Cerebellar cortex (tissue), 1 donor: Measurements from ENCODE around the gene BRWD1.

ENCODE experiments used
- DNase-seq: peaks from one replicate; pipeline ENCODE4 v3.0.0-alpha.2; 2015; ENCODE audit warnings: low spot score

BRWD1 gene

DNA sequence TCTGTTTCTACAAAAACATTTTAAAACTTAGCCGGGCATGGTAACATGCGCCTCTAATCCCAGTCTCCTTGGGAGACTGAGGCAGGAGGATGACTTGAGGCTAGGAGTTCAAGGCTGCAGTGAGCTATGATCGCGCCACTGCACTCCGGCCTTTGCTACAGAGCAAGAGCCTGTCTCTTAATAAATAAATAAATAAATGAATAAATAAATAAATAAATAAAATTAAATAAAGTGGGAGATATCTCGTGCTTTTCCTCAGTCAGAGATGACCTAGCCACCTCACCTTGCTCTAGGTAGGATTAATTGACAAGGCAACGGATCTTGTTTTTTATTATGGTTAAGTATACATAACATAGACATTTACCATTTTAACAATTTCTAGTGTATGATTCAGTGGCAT is 14.3 kb upstream of the BRWD1 start:
- DNase-seq, result no peak

DNA sequence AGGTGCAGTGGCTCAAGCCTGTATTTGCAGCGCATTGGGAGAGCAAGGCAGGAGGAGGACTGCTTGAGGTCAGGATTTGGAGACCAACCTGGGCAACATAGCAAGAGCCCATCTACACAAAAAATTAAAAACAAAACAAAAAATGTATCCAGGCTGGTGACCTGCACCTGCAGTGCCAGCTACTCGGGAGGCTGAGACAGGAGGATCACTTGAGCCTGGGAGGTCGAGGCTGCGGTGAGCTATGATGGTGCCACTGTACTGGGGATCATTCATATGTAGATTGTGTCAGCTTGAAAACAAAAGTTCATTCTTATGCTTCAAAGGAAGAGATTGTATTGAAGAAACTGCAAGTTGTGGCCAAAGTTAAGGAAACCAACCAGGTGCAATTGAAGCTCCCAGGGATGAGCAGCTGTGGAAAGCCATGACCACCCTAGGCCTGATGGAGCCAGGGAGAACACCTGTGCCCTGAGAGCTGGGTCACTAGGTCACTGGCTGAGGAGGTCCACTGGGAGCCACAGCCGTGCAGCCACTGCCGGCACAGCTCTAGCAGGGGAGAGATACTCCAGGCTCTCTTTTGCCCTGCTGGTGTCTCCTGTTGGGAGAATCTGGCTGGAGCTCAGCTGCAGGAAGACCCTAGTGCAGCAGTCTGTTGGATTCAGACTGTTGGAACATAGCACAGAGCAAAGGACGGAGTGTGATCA is 13.3 kb upstream of the BRWD1 start:
- DNase-seq, result no peak

DNA sequence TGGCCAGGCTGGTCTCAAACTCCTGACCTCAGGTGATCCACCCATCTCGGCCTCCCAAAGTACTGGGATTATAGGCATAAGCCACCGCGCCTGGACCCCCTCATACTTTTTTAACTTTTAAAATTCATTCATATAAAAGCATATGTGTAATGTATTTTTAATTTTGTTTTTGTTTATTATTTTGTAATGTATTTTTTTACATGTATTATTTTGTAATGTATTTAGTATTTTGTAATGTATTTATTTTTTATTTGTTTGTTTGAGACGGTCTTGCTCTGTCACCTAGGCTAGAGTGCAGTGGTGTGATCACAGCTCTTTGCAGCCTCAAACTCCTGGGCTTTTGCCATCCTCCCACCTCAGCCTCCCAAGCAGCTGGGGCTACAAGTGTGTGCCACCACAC is 12.0 kb upstream of the BRWD1 start:
- DNase-seq, result no peak

DNA sequence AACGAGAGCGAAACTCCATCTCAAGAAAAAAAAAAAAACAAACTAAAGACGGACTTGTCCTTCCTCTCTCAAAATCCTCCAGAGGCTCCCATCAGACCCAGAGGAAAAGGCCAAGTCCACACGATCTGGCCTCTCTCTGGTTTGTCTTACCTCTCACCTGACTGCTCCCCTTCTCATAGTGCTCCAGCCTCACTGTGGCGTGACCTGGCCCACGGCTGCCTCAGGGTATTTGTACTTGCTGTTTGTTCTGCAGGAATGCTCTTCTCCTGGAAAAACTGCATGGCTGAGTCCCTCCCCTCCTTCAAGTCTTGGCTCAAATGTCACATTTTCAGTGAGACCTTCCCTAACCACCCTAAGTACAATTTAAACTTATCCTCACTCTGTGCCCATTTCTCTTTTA is 8.0 kb upstream of the BRWD1 start:
- no peak for DNase-seq

DNA sequence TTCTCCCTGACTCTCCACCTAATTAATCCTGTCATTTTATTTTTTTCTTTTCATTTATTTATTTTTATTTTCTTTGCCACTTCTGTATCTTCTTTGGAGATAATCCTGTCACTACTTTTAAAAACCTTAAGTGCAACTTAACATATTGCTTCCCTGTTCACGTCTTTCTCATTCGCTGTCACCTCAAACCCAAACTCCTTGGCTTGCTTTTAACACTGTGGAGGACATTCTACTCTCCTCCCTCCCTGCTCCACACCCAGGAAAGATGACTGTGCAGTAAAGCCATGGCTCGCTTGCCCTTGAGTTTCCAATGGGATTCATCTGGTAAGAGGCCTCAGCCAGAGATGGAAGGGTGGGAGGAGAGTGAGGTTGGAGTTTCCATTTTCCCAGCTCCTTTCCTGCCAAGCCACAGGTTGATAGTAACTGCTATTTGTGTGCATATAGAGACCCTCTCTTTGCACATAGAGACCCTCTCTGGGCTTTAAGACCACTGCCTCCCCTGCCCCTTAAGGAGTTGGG is 6.4 kb upstream of the BRWD1 start:
- no peak for DNase-seq

DNA sequence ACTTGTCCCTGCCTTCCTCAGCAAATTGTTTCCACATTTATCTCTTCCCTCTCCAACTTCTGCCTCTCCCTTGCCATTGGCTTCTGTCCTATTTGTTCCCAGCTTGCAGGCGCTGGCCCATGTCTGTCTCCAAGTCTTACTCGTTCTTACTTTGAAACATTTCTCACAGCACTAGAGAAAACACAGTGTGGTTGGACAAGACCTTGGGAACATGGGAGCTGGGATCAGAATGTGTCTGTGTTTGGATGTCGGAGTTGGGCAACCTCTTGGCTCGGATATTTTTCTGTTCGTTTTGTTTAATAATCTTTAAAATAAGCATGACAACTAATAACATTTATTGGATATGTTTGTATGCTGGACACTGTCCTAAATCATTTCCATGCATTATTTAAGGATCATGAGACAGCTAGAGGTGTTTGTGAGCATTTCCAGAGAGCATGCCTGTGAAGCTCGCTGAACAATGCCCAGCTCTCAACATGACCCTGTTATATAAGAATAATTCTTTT is 5.9 kb upstream of the BRWD1 start:
- DNase-seq, result no peak

DNA sequence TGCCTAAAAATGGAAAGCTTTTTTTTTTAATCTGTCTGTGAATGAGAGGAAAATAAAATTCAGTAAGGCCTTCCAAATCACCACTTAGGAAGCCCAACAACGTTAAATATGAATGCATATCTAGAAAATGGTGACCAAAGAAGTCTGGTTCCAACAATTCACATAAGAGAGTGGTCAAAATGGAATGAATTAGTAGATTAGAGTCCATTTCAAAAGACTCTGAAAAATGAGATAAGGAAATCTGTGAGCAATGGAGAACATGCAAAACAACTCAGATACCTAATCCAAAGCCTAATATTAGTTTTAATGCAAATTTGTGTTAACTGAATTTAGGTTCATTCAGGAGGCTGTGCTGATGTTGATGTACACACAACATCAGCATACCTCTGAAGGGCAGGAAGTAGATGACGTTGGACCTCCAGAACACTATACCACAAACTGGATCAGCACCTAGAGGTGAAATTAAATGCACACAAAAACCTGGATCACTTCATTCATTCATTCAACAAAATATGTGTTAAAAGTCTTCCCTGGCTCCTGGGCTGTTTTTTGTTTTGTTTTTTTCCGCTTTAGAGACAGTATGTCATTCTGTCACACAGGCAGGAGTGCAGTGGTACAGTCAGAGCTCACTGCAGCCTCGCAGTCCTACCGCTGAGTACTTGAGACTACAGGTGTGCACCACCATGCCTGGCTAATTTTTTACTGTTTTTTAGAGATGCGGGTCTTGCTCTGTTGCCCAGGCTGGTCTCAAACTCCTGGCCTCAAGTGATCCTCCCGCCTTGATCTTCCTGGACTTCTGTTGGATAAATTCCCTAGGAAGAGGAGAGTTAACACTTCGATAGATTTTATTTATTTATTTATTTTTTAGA is 4.9 kb upstream of the BRWD1 start:
- no peak for DNase-seq

DNA sequence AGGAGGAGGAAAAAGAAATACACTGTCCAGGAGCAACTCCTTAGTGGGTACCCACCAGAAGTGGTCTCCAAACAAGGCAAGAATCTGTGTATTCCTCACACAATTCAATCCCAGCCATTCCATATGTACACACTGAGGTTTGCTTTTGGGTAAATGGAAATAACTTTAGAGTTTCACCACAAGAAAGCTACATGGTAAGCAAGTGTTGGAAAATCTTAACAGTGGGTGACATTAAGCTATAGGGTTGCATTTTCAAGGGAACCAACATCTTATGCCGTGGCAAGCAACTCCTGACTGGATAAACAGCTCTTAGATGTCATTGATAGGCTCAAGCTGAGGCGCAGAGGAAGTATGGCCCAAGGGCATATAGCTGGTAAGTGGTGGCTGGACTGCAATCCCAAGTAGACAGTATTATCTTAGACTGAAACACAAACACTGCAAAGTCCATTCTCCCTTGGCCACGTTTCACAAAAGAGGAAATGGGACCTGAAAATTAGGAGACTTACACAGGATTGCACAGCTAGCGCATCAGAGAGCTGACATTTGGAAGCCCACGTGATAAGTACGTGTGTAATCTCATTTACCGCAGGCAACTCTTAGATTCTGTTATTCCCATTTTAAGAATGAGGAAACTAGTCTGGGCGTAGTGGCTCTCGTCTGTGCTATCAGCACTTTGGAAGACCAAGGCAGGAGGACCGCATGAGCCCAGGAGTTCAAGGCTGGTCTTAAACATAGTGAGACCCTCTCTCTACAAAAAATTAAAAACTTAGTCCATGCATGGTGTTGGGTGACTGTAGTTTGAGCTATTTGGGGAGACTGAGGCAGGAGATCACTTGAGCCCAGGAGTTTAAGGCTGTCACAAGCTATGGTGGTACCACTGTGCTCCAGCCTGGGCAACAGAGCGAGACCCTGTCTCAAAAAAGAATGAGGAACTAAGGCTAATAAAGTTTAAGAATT is 4.0 kb upstream of the BRWD1 start:
- no peak for DNase-seq

DNA sequence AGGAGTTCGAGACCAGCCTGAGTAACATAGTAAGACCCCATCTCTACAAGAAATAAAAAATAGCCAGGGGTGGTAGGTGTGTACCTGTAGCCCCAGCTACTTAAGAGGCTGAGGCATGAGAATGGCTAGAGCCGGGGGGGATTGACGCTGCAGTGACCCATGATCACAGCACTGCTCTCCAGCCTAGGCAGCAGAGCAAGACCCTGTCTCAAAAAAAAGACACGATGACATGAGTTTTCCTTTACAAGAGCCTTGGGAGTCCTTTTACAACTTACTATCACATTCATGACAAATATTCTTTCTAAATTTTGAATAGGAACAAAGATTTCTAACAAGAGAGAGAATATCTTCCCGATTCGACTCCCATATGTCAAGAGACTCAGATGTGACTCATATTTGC is 3.3 kb upstream of the BRWD1 start:
- no peak for DNase-seq

DNA sequence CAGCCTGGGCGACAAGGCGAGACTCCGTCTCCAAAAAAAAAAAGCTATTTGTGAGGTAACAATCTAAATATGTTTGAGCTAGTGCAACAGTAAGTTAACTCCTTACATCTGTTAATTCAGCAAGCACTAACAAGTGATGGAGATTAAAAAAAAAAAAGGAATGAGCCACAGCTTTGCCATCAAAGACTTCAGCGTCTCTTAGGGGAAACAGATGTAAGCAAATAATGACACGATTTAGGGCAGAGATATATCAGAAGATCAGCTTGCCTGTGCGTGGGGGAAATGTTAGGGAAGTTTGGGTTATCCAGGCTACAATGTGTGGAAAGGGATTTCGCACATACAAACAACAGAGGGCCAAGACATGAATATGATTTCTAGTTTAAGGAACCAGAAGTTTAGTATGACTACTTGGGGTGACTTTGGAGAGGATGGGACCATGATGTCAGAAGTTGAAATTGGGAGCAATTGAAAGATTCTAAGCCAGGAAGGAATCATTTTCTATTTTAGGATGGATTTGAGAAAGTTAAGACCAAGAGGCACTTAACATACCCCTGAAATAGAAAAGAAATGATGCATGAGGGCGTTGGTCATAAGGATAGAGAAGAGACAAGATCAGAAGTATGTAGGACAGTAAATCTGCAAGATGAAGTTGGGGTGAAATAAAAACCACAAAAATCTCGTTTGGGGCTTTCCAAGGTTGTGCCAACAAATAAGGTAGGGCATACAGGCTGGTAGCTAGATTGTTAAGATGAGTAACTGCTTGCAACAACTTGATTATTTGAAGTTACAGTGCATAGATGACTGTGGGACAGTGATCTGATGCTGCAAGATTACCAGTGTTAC is 2.4 kb upstream of the BRWD1 start:
- DNase-seq, result no peak

DNA sequence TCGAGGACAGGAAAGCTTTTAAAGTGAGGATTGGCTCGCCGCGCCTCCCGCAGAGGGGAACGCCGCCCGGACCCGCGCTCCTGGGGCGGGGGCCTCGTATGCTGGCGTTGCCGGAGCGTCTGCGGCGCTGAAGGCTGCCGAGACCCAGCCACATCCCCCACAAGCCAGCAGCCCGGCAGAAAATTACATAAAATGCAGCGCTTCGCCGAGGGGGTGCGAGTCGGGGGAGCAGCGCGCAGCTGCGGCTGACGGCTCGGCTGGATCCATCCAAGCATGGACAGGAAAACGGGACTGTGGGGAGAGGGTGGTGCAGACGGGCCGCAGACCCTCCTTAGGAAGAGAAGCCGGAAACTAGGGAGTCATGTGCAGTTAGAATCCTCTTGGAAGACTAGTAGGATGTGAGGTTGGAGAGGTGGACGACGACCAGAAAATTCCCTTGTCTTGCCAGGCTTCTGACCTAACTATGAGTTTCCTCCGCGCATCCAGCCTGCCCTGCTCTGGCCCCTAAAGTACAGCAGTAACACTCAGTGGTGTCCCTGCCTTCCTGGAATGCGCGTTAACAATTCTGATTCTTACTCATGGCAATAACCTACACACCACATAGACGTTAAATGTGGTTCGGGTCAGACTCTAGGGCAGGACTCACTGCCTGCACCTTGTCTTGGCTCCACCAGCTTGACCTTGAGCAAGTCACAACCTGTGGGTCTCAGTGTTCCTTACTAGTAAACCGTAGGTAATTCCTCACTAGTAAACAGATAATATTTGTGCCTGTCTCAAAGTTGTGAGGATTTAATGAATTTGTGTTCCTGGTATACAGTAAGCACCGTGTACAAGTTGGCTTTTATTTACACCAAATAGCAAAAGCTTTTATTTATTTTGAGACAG is 953 bp upstream of the BRWD1 start:
- peak; percentile 70 for DNase-seq

DNA sequence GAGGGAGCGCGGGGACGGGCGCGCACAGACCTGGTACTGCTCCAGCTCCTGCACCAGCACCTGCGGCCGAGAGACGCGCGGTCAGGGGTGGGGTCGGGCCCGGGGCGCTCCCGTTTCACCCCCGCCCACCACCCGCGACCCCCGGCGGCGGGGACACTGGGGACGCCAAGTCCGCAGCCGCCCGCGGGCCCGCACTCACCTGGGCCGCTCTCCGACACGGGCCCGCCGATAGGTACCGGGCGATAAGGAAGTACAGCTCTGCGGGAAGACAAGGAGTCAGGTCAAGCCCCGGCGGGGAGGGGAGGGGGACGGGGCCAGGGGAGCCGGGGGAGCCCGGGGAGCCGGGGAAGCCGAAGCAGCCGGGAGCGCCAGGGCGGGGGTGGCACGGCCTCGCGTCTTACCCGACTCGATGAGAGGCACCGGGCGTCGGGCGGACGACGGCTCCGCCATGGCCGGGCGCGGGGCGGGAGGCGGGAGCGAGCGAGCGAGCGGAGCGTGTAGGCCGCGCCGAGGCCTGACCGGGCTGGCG is 326 bp downstream of the BRWD1 start:
- peak; percentile 30 for DNase-seq

DNA sequence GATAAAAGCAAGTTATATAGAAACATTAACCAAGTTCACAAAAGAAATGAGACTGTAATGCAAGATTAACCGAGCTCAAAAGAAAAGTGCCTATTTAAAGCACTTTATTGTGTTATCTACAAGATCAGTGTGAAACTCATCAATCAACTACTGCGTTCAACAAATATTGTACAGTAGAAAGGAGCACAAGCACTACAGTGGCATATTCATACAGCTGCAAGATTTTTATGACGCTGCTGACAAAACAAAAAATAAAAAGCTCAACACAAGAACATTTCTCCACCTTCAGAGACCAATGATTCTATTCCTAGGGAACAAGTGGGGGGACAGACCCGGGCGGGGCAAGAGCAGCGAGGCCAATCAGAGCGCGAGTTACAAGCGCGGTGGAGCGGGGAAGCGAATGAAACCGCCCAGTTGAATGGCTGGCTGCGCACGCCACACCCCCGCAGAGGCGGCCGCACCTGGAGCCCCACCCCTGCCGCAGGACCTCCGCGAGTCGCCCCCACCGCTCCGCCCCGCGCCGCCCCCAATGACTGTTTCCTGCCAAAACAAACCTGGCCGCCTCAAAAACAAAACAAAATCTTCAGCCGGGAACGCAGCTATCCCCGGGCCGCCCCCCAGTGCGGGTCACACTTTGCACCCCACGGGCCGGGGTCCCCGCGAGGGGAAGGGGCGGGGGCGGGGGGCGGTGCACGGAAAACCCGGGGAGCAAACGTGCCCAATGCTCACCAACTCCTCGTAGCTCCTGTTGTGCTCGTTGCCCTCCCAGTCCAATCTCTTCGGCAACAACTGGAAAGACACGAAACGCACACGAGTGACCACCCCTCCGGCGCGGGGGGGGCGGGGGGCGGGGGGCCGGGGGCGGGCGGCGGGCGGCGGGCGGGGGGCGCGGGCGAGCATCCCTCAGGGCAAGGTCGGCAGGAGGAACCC is 1.1 kb downstream of the BRWD1 start:
- DNase-seq, result peak; percentile 96

DNA sequence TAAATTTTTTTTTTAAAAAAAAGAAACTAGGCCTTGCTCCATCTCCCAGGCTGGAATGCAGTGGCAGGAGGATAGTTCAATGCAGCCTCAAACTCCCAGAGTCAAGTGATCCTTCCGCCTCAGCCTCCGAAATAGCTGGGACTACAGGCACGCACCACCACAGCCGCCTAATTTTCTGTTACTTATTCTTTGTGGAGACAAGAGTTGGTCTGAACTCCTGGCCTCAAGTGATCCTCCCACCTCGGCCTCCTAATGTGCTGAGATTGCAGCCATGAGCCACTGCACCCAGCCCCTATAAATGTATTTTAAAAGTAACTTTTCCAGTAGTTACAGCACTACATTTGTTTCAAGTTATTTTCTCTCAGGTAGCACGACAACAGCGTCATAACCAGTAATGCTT is 2.3 kb downstream of the BRWD1 start:
- DNase-seq, result no peak

DNA sequence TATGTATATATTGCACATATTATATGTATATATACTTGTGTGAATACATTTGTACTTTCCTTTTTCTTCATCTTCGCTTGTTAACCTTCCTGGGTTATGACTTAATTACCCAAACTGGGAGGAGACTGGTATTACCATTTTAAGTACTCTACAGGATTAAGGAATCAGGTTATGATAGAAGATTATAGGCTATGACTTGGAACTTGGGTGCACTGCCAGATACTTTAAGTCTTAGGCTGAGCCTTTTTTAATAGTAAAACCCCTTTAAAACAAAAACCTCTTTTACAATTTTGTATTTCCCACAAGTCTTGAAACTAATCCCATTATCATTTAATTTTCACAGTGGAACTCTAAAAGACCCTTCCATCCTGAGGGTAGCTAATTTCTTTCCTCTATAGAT is 6.0 kb downstream of the BRWD1 start:
- no peak for DNase-seq

DNA sequence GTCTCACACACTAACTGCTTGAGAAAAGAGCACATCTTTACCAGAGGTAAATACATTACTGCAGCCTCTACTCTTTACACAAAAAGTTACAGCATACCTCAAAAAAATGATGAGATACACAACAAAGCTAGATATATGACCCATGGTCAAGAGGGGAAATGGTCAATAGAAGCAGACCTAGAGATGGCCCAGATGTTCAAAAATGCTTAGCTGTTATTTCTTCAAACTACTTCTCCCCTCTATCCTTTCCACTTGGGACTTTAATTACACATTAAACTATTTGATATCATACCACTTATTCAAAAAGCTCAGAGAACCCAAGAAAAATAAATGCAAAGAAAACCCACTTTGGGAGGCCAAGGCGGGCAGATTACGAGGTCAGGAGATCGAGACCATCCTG is 12.8 kb downstream of the BRWD1 start:
- DNase-seq, result no peak

DNA sequence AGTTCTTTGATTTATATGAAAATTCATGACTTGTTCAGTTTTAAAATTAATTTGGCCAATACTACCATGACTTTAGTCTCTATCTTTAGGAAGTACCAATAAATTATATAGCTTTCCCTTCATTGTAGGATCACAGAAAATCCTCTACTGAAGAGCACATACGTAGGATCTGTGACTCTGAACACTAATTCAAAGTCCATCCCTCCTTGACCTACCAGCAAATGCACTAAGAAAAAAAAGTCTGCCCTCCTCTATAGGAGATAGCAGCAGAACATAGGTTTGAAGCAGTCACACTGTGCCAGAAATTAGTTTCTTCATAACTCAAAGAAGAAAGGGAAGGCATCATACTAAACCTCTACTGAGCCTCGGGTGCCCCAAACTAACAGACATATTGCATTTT is 16.5 kb downstream of the BRWD1 start:
- DNase-seq, result no peak

DNA sequence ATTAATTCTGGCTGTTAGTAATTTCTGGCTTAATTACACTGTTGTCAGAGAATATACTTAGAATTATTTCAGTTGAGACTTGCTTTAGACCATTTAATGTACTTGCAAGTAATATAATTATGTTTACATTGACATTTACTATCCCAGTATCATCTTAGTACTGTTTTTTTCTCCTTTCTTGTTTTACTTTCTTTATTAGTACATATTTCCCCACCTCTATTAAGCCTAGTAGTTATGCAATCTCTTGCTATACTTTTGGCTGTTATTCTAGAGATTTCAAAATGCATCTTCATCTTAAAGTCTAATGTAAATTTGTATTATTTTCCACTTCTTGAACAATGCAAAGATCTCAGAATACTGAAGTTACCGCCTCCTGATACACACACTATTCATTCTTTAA is 24.4 kb downstream of the BRWD1 start:
- no peak for DNase-seq

DNA sequence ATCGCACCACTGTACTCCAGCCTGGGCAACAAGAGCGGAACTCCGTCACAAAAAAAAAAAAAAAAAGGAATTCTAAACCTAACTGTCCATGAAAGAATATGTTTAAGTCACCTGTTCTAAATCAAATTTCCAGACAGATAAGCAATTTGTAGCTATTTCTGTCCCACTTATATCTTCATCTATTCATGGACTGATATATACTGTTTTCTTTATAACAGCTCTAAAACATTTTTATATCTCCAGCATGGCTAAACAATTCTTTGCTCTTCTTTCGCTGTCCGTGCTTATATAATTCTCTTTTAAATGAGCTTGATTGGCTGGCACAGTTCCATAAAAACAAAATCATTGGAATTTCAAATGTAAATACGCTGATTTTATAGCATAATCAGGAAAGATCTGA is 30.5 kb downstream of the BRWD1 start:
- DNase-seq, result no peak
